Measurements from ENCODE around the gene FBLN5.

DNA sequence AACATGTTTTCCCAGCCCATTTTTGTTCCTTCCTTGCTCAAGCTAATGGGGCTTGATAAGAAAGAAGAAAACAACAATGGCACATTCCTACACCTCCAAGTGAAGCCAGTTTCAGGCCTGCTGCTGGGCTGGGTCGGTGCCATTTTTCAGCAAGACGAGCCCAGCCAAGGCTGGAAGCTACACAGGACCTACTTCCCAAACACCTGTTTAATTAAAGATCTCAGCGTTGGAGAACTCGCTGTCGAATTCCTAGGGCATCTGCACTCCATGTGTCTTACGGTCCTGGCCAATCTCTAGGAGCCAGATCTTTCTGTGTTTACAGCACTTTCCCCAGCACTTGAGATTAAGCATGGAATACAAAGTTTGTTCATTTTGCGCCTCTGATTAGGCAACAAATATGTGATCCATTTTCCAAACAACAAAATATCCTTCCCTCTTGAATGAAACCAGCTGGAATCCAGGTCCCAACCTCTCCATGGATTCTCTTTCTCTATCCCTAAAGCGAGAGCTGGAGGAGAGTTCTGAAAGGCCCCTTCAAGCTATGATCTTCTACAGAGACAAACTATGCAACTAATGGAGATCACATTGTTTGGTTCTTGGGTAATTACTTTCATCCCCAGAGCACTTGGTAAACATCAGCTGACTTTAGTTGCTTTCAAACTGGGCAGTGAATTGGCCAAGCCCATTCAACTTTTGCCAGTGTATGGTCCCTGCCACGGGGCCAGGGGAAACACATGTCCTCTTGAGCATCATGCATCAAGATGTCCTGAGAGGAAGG, 45.9 kb downstream of the FBLN5 start:
- TF ChIP-seq, protein P1, sequence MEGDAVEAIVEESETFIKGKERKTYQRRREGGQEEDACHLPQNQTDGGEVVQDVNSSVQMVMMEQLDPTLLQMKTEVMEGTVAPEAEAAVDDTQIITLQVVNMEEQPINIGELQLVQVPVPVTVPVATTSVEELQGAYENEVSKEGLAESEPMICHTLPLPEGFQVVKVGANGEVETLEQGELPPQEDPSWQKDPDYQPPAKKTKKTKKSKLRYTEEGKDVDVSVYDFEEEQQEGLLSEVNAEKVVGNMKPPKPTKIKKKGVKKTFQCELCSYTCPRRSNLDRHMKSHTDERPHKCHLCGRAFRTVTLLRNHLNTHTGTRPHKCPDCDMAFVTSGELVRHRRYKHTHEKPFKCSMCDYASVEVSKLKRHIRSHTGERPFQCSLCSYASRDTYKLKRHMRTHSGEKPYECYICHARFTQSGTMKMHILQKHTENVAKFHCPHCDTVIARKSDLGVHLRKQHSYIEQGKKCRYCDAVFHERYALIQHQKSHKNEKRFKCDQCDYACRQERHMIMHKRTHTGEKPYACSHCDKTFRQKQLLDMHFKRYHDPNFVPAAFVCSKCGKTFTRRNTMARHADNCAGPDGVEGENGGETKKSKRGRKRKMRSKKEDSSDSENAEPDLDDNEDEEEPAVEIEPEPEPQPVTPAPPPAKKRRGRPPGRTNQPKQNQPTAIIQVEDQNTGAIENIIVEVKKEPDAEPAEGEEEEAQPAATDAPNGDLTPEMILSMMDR (IDR thresholded peaks at IDR 0.05): no peak
- TF ChIP-seq POLR2A (IDR thresholded peaks at IDR 0.05): no peak
